GM10847 (cell line): Measurements from ENCODE around the gene ACVR1.

ENCODE experiments used
- POLR2A ChIP-seq: IDR thresholded peaks from 2 replicates; pipeline ENCODE4 v1.6.1; 2011; ENCODE audit not compliant: insufficient read length; ENCODE audit errors: extremely low read depth

ACVR1 gene

GRCh38 chr2:157876066-157876785 lies at the start of gene ACVR1:
Gene ACVR1 (minus strand): TSS chr2:157876330. CDS start chr2:157799493, 76,837 bp downstream.
- TF ChIP-seq POLR2A = no peak

- no peak for TF ChIP-seq POLR2A
Measured at GRCh38 chr2:157925071-157925470, 48.9 kb upstream of the ACVR1 start.

GRCh38 chr2:157923598-157924217 lies 47.6 kb upstream of the ACVR1 start:
- no peak for TF ChIP-seq POLR2A

- TF ChIP-seq POLR2A = no peak
Measured at GRCh38 chr2:157922815-157923214, 46.7 kb upstream of the ACVR1 start.

GRCh38 chr2:157922336-157922735 lies 46.2 kb upstream of the ACVR1 start:
- TF ChIP-seq POLR2A = no peak

- no peak for TF ChIP-seq POLR2A
Measured at GRCh38 chr2:157920736-157921135, 44.6 kb upstream of the ACVR1 start.

- TF ChIP-seq POLR2A = no peak
Measured at GRCh38 chr2:157919181-157919580, 43.1 kb upstream of the ACVR1 start.

GRCh38 chr2:157918319-157918718 lies 42.2 kb upstream of the ACVR1 start:
- TF ChIP-seq POLR2A = no peak

GRCh38 chr2:157911750-157912149 lies 35.6 kb upstream of the ACVR1 start:
- no peak for TF ChIP-seq POLR2A

GRCh38 chr2:157911246-157911645 lies 35.1 kb upstream of the ACVR1 start:
- TF ChIP-seq POLR2A = no peak

- no peak for TF ChIP-seq POLR2A
Measured at GRCh38 chr2:157905092-157905491, 29.0 kb upstream of the ACVR1 start.

GRCh38 chr2:157903626-157904025 lies 27.5 kb upstream of the ACVR1 start:
- TF ChIP-seq POLR2A = no peak

GRCh38 chr2:157903151-157903550 lies 27.0 kb upstream of the ACVR1 start:
- no peak for TF ChIP-seq POLR2A

GRCh38 chr2:157902692-157903091 lies 26.6 kb upstream of the ACVR1 start:
- no peak for TF ChIP-seq POLR2A

GRCh38 chr2:157901325-157901724 lies 25.2 kb upstream of the ACVR1 start:
- TF ChIP-seq POLR2A = no peak

- no peak for TF ChIP-seq POLR2A
Measured at GRCh38 chr2:157900684-157901083, 24.6 kb upstream of the ACVR1 start.

GRCh38 chr2:157900203-157900602 lies 24.1 kb upstream of the ACVR1 start:
- TF ChIP-seq POLR2A = no peak

- TF ChIP-seq POLR2A = no peak
Measured at GRCh38 chr2:157899125-157899839, 23.2 kb upstream of the ACVR1 start.
